HG02852 (cell line): ENCODE data around the gene ARHGAP10.

Source experiments
- ATAC-seq: cut with Tn5 transposase; IDR thresholded peaks from one replicate; pipeline ENCODE4 v1.9.1; 2021; ENCODE audit warnings: mild to moderate bottlenecking, moderate library complexity; ENCODE audit not compliant: unreplicated experiment

Gene ARHGAP10

GRCh38 chr4:148112231-148112982, 380.5 kb downstream of the ARHGAP10 start:
- no peak for ATAC-seq

GRCh38 chr4:148114436-148114835, 382.5 kb downstream of the ARHGAP10 start:
- ATAC-seq = no peak

DNA sequence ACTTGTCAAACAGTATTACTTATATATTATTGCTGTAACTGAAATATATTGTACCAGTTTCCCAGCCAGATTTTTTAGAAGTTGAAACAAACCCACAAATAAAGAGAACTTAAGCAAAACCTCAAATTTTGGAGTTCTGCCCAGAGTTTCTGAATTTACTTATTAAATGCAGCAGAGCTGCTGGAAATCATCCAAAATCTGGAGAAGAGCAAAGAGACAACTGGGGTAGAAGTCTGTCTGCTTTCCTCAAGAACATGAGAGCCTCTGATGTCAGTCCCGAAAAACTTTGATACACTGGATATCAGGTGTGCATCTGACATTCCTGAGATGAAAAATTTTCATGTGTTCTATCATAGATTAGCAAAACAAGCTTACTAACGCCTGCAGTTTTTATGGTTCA, 384.4 kb downstream of the ARHGAP10 start:
- no peak for ATAC-seq

GRCh38 chr4:148116969-148117368, 385.1 kb downstream of the ARHGAP10 start:
- no peak for ATAC-seq

DNA sequence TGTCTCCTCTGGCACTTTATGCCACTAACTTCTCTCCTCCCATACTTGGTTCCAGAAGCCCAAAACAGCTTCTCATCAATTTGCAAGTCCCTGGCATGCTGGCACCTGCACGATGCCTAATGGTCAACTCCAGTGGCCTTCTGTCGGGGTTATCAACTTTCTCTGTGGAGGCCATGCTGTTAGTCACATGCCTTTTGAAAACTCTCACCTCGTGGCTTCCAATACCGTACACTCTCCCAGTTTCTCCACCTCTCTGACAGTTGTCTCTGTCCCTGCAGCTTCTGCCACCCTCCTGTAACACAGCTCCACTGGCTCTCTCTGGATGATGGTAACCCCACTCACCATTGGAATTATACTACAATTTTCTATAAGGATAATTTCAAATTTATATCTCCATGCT, 386.3 kb downstream of the ARHGAP10 start:
- no peak for ATAC-seq

- no peak for ATAC-seq
These were observed 386.7 kb downstream of the ARHGAP10 start for GRCh38 chr4:148118633-148119032.

- ATAC-seq = no peak
These were observed 388.3 kb downstream of the ARHGAP10 start for GRCh38 chr4:148120216-148120615.
